Mucosa of rectum (tissue), 2 donors: Measurements from ENCODE around the gene TMEM191C.
"Not testable (repeated sequence)": the region's sequence is repeated elsewhere in the genome, so short reads cannot be mapped to it uniquely, and the experiment has no call there.

Experiments
- H3K27ac ChIP-seq, 2 donors: one replicate each; pipeline ENCODE4 v1.7.0; 2013; ENCODE audit warnings: inconsistent platforms in 2 of 2, low read depth in 2 of 2, low read length in 2 of 2
- H3K27me3 ChIP-seq, 2 donors: one replicate each; pipeline ENCODE4 v1.7.0; 2013; ENCODE audit warnings: low read length in 2 of 2; ENCODE audit not compliant: control insufficient read depth in 2 of 2, insufficient read depth in 2 of 2
- H3K36me3 ChIP-seq, 2 donors: one replicate each; pipeline ENCODE4 v1.7.0; 2013; ENCODE audit warnings: low read length in 2 of 2; ENCODE audit not compliant: control insufficient read depth in 2 of 2, insufficient read depth in 2 of 2
- H3K4me1 ChIP-seq, 2 donors: one replicate each; pipeline ENCODE4 v1.7.0; 2013; ENCODE audit warnings: low read length in 2 of 2, mild to moderate bottlenecking in 1 of 2; ENCODE audit not compliant: control insufficient read depth in 2 of 2, insufficient read depth in 2 of 2
- H3K4me3 ChIP-seq, 2 donors: one replicate each; pipeline ENCODE4 v1.7.0; 2013; ENCODE audit warnings: low read length in 2 of 2
- H3K9ac ChIP-seq, 2 donors: one replicate each; pipeline ENCODE4 v1.7.0; 2013; ENCODE audit warnings: low read length in 2 of 2, low read depth in 1 of 2, mild to moderate bottlenecking in 1 of 2
- H3K9me3 ChIP-seq, 2 donors: one replicate each; pipeline ENCODE4 v1.7.0; 2013; ENCODE audit warnings: low read length in 2 of 2; ENCODE audit not compliant: control insufficient read depth in 2 of 2
- donor health status: healthy.
- donor health status: Normal muscosa, but diverticular disease.

The TMEM191C gene

GRCh38 chr22:21446827-21447690 is 20.1 kb upstream of the TMEM191C start:
- Histone ChIP-seq H3K27ac (no peak overlapping the region), H3K4me3 (no peak overlapping the region), H3K9me3 (no peaks in the 10 kb centered on the region), H3K9ac (no peak overlapping the region), H3K4me1 (no peaks in the 10 kb centered on the region), H3K36me3 (peaks cover 10 to 19% of the 10 kb centered on the region in 2 donors), H3K27me3 (no peaks in the 10 kb centered on the region)

GRCh38 chr22:21447694-21448402 is 19.3 kb upstream of the TMEM191C start:
- no peak overlapping the region for H3K4me3 ChIP-seq
- H3K4me1 ChIP-seq = no peaks in the 10 kb centered on the region
- H3K36me3 ChIP-seq = peaks cover 10 to 19% of the 10 kb centered on the region in 2 donors
- no peaks in the 10 kb centered on the region for H3K9me3 ChIP-seq
- H3K27me3 ChIP-seq = no peaks in the 10 kb centered on the region
- H3K9ac ChIP-seq = no peak overlapping the region
- no peak overlapping the region for H3K27ac ChIP-seq

GRCh38 chr22:21448627-21449416 is 18.4 kb upstream of the TMEM191C start:
- Histone ChIP-seq H3K4me1 (no peaks in the 10 kb centered on the region), H3K9ac (no peak overlapping the region), H3K27me3 (no peaks in the 10 kb centered on the region), H3K27ac (no peak overlapping the region), H3K9me3 (no peaks in the 10 kb centered on the region), H3K4me3 (no peak overlapping the region), H3K36me3 (peaks cover 10 to 19% of the 10 kb centered on the region in 2 donors)

- no peak overlapping the region for H3K27ac ChIP-seq
- no peak overlapping the region for H3K4me3 ChIP-seq
- H3K9me3 ChIP-seq = no peaks in the 10 kb centered on the region
Observed at GRCh38 chr22:21449531-21450319, 17.5 kb upstream of the TMEM191C start.

GRCh38 chr22:21450320-21450831 is 16.8 kb upstream of the TMEM191C start:
- Histone ChIP-seq H3K27ac (no peak overlapping the region), H3K27me3 (no peaks in the 10 kb centered on the region), H3K4me1 (no peaks in the 10 kb centered on the region), H3K9ac (no peak overlapping the region), H3K4me3 (no peak overlapping the region), H3K9me3 (no peaks in the 10 kb centered on the region), H3K36me3 (peaks cover 7 to 15% of the 10 kb centered on the region in 2 donors)

More at GRCh38 chr22:21449531-21450319, 17.5 kb upstream of the TMEM191C start:
- no peaks in the 10 kb centered on the region for H3K4me1 ChIP-seq
- peaks cover 10 to 19% of the 10 kb centered on the region in 2 donors for H3K36me3 ChIP-seq
- no peak overlapping the region for H3K9ac ChIP-seq
- H3K27me3 ChIP-seq = no peaks in the 10 kb centered on the region

GRCh38 chr22:21450858-21451353 is 16.3 kb upstream of the TMEM191C start:
- Histone ChIP-seq H3K36me3 (peaks cover 7 to 14% of the 10 kb centered on the region in 2 donors), H3K9ac (no peak overlapping the region), H3K27me3 (no peaks in the 10 kb centered on the region), H3K27ac (no peak overlapping the region), H3K9me3 (no peaks in the 10 kb centered on the region), H3K4me3 (no peak overlapping the region), H3K4me1 (no peaks in the 10 kb centered on the region)

GRCh38 chr22:21451545-21452520 is 15.4 kb upstream of the TMEM191C start:
- Histone ChIP-seq H3K9ac (no peak overlapping the region), H3K4me3 (no peak overlapping the region), H3K9me3 (no peaks in the 10 kb centered on the region), H3K36me3 (peaks cover 0 to 6% of the 10 kb centered on the region in 2 donors), H3K27me3 (no peaks in the 10 kb centered on the region), H3K4me1 (no peaks in the 10 kb centered on the region), H3K27ac (no peak overlapping the region)

- not testable (repeated sequence) for H3K4me3 ChIP-seq, H3K9me3 ChIP-seq, H3K9ac ChIP-seq
Observed at GRCh38 chr22:21452666-21453065, 14.5 kb upstream of the TMEM191C start.

More at GRCh38 chr22:21452666-21453065, 14.5 kb upstream of the TMEM191C start:
- not testable (repeated sequence) for H3K27me3 ChIP-seq, H3K27ac ChIP-seq, H3K36me3 ChIP-seq, H3K4me1 ChIP-seq
